GM19468 (cell line): ENCODE results near the gene PLA2G6.
"Not testable (repeated sequence)": the region's sequence is repeated elsewhere in the genome, so short reads cannot be mapped to it uniquely, and the experiment has no call there.

Experiments
- ATAC-seq: cut with Tn5 transposase; IDR thresholded peaks from one replicate; pipeline ENCODE4 v1.9.1; 2021; ENCODE audit warnings: mild to moderate bottlenecking, moderate library complexity, moderate number of reproducible peaks; ENCODE audit not compliant: unreplicated experiment; ENCODE audit errors: extremely low read depth

The PLA2G6 gene

GRCh38 chr22:38171927-38172831 lies 9.5 kb downstream of the PLA2G6 start:
- ATAC-seq: no peak

GRCh38 chr22:38170469-38170868 lies 11.2 kb downstream of the PLA2G6 start:
- no peak for ATAC-seq

DNA sequence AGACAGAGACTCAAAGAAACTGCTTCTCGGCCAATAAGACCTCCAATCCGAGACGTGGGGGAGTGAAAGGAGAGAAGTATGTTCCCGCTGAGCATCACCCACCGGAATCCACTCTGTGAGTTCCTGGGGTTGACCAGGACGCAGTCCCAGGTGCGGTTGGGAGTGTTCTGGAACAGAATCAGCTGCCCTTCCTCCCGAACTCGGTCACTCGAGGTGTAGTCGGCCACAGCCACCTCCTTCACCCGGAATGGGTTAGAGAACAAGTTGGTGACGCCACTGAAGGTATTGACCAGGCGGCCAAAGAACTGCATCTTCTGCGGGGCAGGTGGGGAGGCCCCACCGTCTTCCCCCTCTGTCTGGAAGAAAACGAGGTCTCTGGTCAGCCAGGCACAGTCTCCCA lies 12.5 kb downstream of the PLA2G6 start:
- ATAC-seq: no peak

DNA sequence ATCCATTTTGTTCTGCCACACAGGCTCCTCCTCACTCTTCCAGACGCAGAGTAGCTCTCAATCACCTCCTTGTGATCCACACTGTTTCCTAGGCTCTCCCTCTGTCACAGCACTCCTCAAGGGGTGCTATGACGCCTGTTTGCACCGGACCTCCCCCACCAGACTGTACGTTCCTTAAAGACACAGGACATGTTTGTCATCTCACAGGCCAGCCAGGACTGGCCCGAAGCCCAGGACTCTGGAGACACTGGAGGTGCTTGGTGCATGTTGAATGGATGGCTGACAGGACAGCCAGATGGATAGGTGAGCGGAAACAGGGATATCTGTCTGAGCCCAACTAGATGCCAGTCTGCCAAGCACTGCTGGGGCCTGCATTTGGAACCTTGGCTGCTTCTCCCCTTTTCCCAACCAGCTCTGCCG lies 13.6 kb downstream of the PLA2G6 start:
- no peak for ATAC-seq

DNA sequence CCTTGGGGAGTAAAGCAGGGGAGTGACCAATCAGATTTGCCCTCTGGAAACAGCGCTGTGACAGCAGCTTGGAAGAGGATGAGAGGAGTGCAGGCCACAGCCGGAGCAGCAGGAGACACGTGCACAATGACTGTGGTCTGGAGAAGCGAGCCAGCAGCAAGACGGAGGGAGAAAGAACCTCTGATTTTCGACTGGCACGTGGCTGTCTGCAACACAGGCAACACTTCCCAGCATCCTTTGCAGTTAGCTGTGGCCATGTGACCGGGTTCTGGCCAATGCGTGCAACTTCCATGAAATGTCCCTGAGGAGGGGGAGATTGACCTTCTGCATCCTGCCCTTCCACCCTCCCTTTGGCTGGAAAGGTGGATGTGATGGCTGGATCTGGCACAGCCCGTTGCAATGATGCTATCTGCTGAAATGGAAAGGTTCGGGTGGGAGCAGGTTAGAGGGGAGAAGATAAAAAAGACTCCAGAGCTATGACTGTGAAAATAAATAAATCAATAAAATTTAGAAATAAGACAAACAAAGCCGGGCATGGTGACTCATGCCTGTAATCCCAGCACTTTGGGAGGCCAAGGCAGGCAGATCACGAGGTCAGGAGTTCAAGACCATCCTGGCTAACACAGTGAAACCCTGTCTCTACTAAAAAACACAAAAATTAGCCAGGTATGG lies 15.6 kb downstream of the PLA2G6 start:
- no peak for ATAC-seq

DNA sequence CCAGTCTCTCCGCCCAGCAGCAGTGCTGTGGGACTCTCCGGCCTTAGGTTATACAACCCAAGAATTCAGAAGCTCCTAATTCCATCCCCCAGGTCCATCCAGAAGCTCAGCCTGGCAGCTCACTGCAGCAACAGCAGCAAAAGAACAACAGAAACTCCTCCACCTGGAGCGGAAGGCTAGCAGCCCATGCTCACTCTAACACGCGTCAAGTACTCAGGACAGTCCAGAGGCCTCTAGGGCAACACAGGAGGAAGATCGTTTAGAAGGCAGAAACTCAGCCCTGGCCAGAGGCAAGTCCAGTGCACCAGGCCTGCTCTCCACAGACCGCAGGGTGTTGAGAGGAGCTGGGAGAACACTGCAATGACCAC lies 17.1 kb downstream of the PLA2G6 start:
- no peak for ATAC-seq

GRCh38 chr22:38163844-38164550 lies 17.6 kb downstream of the PLA2G6 start:
- no peak for ATAC-seq

DNA sequence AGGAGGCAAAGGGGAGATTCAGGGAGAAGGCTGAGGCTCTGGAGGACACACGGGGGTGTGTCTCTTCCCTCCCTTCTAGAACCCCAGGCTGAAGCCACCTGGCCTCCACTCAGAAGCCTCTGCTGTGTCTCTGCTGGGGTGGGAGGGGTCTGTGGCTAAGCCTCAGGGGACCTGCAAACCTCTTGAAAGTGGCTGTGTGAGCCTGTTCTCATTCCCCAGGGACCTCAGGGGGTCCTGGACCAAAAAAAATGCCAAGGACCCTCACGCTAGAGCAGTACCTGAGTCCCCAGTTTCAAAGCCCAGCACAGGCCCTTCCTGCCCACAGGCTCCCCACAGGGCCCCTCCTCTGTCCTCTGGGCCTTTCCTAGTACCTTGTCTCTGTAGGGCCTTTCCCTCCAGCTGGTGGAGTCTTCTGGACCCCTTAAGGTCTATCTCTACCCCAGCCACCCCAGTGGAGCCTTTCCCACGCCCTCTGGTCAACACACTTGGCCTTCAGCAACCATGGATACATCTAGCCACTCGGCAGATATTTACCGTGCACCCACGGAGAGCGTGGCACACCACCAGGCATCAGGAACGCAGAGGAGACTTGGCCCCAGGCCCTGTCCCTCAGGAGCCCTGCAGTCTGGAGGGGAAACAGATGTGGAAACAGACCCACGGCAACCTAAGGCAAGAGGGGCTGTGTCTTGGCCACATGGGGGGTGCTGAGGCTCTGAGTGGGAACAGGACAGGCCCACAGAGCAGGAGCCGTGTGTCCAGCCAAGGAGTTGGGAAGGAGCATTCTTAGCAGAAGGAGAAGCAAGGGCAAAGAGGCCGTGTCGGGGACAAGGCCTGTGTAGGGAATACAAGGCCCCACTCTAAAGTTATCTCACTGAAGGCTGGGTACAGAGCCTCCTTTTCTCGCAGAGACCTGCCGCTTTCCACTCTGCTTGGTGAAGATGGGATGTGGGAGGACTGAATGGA lies 18.5 kb downstream of the PLA2G6 start:
- no peak for ATAC-seq

DNA sequence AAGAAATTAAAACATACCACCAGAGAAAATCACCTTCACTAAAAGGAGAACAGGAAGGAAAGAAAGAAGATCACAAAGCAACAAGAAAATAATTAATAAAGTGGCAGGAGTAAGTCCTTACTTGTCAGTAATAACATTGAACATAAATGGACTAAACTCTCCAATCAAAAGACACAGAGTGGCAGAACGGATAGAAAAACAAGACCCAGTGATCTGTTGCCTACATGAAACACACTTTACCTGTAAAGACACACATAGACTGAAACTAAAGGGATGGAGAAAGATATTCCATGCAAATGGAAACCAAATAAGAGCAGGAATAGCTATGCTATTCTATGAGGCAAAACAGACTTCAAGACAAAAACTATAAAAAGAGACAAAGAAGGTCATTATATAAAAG lies 25.9 kb downstream of the PLA2G6 start:
- no peak for ATAC-seq

DNA sequence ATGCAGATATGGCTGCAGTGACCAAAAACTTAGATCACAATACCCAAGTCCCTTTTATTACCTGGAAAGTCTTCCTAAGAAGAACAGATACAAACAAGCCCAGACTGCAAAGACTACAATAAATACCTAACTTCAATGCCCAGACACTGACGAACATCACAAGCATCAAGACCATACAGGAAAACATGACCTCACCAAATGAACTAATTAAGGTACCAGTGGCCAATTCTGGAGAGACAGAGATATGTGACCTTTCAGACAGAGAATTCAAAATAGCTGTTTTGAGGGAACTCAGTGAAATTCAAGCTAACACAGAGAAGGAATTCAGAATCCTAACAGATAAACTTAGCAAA lies 27.1 kb downstream of the PLA2G6 start:
- ATAC-seq: not testable (repeated sequence)

- no peak for ATAC-seq
Observed at GRCh38 chr22:38153821-38154562, 27.6 kb downstream of the PLA2G6 start.

GRCh38 chr22:38151126-38151500 lies 30.5 kb downstream of the PLA2G6 start:
- ATAC-seq: no peak

DNA sequence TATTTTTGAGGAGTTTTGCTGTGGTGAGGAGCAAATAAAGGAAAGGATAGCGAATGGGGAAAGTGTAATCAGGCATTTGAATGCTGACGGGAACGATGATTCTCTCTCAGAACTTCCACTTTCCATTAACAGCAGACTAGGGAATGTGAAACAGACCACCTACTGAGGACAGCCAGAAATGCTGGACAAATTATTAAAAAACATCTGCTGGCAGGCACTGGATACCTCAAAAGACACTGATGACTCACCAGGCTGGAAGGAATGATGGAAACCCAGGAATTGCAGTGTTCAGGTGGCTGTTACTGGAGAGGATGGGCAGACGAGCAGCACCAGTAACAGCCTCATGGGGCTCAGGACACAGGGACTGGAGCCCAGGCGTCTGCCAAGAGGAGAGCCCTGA lies 33.4 kb downstream of the PLA2G6 start:
- ATAC-seq: no peak

GRCh38 chr22:38146166-38146565 lies 35.5 kb downstream of the PLA2G6 start:
- not testable (repeated sequence) for ATAC-seq

DNA sequence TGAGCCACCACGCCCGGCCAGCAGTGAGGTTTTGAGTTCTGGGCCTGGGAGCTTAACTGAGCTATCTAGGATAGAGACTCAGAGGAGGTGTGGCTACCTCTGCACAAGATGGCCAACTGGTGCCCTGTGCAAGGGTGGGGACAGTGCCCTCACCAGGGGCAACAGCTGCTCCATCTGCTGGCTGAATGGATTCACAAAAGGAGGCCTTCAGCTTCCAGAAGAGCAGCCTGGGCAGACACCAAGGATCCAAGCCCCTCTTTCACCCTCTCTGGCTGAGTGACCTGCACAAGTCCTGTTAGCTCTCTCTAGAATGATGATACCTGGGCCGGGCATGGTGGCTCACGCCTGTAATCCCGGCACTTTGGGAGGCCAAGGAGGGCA lies 37.6 kb downstream of the PLA2G6 start:
- ATAC-seq: no peak

DNA sequence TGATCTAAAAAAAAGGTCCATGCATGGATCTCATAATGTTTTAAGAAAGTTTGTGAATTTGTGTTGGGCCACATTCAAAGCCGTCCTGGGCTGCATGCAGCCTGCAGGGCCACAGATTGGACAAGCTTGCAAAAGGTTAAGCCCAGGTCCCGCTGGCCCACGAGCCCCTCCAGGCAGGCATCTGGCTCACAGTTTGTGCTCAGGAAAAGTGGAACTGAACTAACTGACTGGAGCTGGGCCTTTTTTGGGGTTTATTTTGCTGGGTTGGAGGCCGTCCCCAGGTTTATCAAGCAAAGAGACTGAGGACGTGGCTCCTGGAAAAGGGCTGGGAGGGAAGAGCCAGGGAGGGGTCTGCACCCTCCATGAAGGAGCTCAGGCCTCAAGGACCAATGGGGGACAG lies 39.0 kb downstream of the PLA2G6 start:
- ATAC-seq: no peak

DNA sequence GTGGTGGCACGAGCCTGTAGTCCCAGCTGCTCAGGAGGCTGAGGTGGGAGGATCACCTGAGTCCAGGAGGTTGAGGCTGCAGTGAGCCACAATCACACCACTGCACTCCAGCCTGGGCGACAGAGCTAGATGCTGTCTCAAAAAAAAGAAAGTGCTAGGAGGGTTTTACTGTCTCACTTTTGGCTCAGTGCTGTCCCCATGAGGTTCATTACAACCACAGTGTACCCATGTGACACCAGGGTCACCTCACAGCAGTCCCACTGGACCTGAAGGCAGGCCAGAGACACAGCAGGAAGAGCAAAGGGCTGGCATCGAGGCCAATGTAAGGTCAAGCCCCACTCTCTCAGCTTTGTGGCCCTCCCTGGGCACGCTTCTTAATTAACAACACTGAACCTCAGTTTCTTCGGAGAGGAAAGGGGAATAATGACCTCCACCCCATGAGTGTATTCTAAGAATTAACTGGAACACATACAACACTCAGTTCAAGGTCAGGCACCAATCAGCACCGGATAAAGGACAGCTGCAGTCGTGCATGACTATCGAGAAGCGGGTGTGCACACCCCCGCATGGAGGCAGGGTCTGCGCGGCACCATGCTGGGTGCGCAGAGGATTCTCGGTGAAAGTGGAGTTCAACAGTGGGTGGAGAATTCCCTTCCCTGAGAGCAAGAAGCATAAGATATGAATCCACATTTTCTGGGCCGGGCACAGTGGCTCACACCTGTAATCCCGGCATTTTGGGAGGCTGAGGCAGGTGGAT lies 40.2 kb downstream of the PLA2G6 start:
- no peak for ATAC-seq

DNA sequence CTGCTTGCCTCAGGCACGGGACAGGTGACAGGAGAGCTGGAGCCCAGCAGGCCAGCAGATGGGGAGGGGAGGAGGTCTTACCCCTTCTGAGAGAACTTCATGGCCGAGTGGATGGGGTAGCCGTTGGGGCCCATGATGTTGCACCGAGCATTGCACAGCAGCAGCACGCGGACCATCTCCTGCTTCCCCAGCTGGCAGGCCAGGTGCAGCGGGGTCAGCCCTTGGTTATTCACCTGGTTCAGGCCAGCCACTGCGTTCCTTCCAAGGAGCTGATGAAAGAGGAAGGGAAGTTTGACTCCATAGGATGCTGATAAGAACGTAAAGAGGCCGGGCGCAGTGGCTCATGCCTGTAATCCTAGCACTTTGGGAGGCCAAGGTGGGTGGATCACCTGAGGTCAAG lies 41.7 kb downstream of the PLA2G6 start:
- ATAC-seq: no peak

- ATAC-seq: no peak
Observed at GRCh38 chr22:38138961-38139360, 42.7 kb downstream of the PLA2G6 start.
